Measurements from ENCODE around the gene PTPN22. TPM values are rescaled to one million over a fixed set of nuclear protein-coding genes. Genes with fewer than 3 reads are reported as not detected.

PTPN22 gene
- total RNA-seq, 1 donor from 2014 or later: not detected

DNA sequence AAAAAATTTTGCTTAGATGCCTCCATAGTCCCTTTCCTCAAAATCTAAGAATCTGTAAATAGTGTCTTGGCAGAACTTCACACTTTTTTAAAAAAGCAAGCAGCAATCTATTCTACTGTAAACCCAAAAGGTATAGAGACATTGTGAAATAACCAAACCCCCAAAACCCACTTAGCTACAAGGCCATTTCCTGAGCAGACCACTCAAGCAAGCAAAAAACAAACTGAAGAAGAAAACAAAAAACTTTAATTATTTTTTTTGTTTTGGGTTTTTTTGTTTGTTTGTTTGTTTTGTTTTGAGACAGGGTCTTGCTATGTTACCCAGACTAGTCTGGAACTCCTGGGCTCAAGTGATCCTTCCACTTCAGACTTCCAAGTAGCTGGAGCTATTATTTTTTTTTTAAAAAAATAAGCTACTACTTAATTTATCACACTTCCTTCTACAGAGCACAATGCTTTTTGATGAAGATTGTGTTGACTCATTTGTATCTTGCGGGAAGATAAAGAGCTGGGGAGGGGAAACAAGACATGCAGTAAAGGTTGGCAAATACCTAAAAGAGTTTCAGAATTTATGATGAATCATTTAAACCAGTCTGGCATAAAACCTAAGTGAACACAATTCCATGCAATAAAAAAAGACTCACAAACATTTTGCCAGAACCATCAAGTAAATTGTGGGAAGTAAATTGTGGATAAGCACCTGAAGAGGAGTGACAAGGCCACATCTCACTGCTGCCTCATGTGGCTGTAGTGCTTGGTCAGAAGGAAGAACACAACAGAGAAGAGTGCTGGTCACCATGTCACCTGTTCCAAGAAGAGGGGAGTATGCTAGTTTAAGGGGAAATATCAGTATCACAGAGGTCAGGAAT lies 2.7 kb upstream of the PTPN22 start:
- DNase-seq (ENCODE audit: low read depth): no peak
- TF ChIP-seq, protein P1, sequence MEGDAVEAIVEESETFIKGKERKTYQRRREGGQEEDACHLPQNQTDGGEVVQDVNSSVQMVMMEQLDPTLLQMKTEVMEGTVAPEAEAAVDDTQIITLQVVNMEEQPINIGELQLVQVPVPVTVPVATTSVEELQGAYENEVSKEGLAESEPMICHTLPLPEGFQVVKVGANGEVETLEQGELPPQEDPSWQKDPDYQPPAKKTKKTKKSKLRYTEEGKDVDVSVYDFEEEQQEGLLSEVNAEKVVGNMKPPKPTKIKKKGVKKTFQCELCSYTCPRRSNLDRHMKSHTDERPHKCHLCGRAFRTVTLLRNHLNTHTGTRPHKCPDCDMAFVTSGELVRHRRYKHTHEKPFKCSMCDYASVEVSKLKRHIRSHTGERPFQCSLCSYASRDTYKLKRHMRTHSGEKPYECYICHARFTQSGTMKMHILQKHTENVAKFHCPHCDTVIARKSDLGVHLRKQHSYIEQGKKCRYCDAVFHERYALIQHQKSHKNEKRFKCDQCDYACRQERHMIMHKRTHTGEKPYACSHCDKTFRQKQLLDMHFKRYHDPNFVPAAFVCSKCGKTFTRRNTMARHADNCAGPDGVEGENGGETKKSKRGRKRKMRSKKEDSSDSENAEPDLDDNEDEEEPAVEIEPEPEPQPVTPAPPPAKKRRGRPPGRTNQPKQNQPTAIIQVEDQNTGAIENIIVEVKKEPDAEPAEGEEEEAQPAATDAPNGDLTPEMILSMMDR (IDR thresholded peaks at IDR 0.05; ENCODE audit: insufficient read depth, low read length, poor library complexity, severe bottlenecking): peak; percentile 36

GRCh38 chr1:113872219-113872935 lies 865 bp upstream of the PTPN22 start:
- TF ChIP-seq, protein P1 (IDR thresholded peaks at IDR 0.05; ENCODE audit: insufficient read depth, low read length, poor library complexity, severe bottlenecking): no peak
- Histone ChIP-seq H3K36me3 (ENCODE audit: control insufficient read depth, insufficient read depth, low read length) (no peaks in the 10 kb centered on the region), H3K4me3 (ENCODE audit: low read depth, low read length) (no peak overlapping the region), H3K27me3 (ENCODE audit: control insufficient read depth, insufficient read depth, low read length) (no peaks in the 10 kb centered on the region)
- DNase-seq (ENCODE audit: low read depth): no peak

More for the DNA sequence above, 2.7 kb upstream of the PTPN22 start:
- H3K27me3 ChIP-seq (ENCODE audit: control insufficient read depth, insufficient read depth, low read length): no peaks in the 10 kb centered on the region
- no peak overlapping the region for H3K4me3 ChIP-seq (ENCODE audit: low read depth, low read length)
- H3K36me3 ChIP-seq (ENCODE audit: control insufficient read depth, insufficient read depth, low read length): no peaks in the 10 kb centered on the region

DNA sequence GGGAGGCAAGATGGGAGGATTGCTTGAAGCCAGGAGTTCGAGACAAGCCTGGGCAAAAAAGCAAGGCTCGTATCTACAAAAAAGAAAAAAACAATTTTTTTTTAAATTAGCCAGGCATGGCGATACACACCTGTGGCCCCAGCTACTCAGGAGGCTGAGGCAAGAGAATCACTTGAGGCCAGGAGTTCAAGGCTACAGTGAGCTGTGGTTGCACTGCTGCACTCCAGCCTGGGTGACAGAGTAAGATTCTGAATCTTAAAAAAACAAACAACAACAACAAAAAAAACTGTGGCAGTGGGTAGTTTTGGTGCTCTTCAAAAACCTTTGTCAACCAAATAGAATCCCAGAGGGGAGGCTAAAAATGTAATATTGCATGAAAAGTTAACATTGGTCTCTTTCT lies 734 bp downstream of the PTPN22 start:
- Histone ChIP-seq H3K27me3 (ENCODE audit: control insufficient read depth, insufficient read depth, low read length) (no peaks in the 10 kb centered on the region), H3K4me3 (ENCODE audit: low read depth, low read length) (no peak overlapping the region), H3K36me3 (ENCODE audit: control insufficient read depth, insufficient read depth, low read length) (no peaks in the 10 kb centered on the region)
- TF ChIP-seq, protein P1 (IDR thresholded peaks at IDR 0.05; ENCODE audit: insufficient read depth, low read length, poor library complexity, severe bottlenecking): no peak
- no peak for DNase-seq (ENCODE audit: low read depth)

GRCh38 chr1:113868387-113869083 lies 3.0 kb downstream of the PTPN22 start:
- no peak for DNase-seq (ENCODE audit: low read depth)
- no peaks in the 10 kb centered on the region for H3K27me3 ChIP-seq (ENCODE audit: control insufficient read depth, insufficient read depth, low read length)
- H3K4me3 ChIP-seq (ENCODE audit: low read depth, low read length): no peak overlapping the region
- H3K36me3 ChIP-seq (ENCODE audit: control insufficient read depth, insufficient read depth, low read length): no peaks in the 10 kb centered on the region
- TF ChIP-seq, protein P1 (IDR thresholded peaks at IDR 0.05; ENCODE audit: insufficient read depth, low read length, poor library complexity, severe bottlenecking): no peak

DNA sequence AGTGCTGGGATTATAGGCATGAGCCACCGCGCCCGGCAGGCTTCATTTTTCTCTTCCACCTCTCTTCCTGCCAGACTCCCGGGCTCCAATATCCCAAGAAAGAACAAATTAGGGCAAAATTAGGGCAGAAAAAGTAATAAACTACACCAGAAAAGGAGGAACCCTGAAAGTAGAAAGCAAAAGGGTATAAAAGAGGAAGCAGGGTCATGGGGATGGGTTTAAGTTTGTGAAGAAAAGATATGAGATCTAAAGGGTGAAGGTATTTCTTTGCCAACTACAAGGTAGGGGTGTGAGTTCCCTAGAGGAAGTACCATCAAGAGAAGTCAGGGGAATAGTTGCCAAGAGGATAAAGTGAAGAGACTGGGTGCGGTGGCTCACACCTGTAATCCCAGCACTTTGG lies 9.9 kb downstream of the PTPN22 start:
- H3K36me3 ChIP-seq (ENCODE audit: control insufficient read depth, insufficient read depth, low read length): no peaks in the 10 kb centered on the region
- no peak for DNase-seq (ENCODE audit: low read depth)
- no peaks in the 10 kb centered on the region for H3K27me3 ChIP-seq (ENCODE audit: control insufficient read depth, insufficient read depth, low read length)
- TF ChIP-seq, protein P1 (IDR thresholded peaks at IDR 0.05; ENCODE audit: insufficient read depth, low read length, poor library complexity, severe bottlenecking): no peak
- no peak overlapping the region for H3K4me3 ChIP-seq (ENCODE audit: low read depth, low read length)

All from kidney epithelial cell (primary cell).